WTC11 (cell line): ENCODE results near the gene ERC2. TPM values are rescaled to one million over a fixed set of nuclear protein-coding genes. Genes with fewer than 3 reads are reported as not detected.

ENCODE experiments used
- ATAC-seq: fragments of 200-7000 bp; cut with Tn5 transposase; 2 replicates; pipeline ENCODE4 v1.10.0; 2021; ENCODE audit warnings: mild to moderate bottlenecking, moderate library complexity
- CTCF ChIA-PET: fragments of 300-600 bp; sonication (Branson Sonifier 250); formaldehyde crosslinking; loops from one replicate; lab custom pipeline; 2021; ENCODE audit warnings: antibody characterized with exemption; lab: Charles Lee
- POLR2A ChIA-PET: fragments of 350-600 bp; sonication (Branson Sonifier 250); formaldehyde crosslinking; loops from one replicate; lab custom pipeline; 2021; ENCODE audit warnings: antibody characterized with exemption; lab: Charles Lee
- DNase-seq: peaks from one replicate; pipeline ENCODE4 v3.0.0; 2021; ENCODE audit warnings: low spot score
- H3K27ac Mint-ChIP-seq: 2 replicates; pipeline ENCODE4 v1.8.0; 2021; ENCODE audit warnings: mixed read lengths
- H3K27me3 Mint-ChIP-seq: 2 replicates; pipeline ENCODE4 v1.8.0; 2021; ENCODE audit warnings: low read depth, mild to moderate bottlenecking, moderate library complexity, mixed read lengths
- H3K36me3 Mint-ChIP-seq: 2 replicates; pipeline ENCODE4 v1.8.0; 2021; ENCODE audit warnings: mixed read lengths
- H3K4me1 Mint-ChIP-seq: 2 replicates; pipeline ENCODE4 v1.8.0; 2022; ENCODE audit warnings: mixed read lengths
- H3K4me3 Mint-ChIP-seq: 2 replicates; pipeline ENCODE4 v1.8.0; 2021; ENCODE audit warnings: mild to moderate bottlenecking, moderate library complexity, mixed read lengths
- H3K9me3 Mint-ChIP-seq: 2 replicates; pipeline ENCODE4 v1.8.0; 2021; ENCODE audit warnings: mixed read lengths
- ELF4 ChIP-seq: sonication (generic); formaldehyde crosslinking; IDR thresholded peaks from 2 replicates; pipeline ENCODE4 v1.8.1; 2022; ENCODE audit warnings: low read depth, mild to moderate bottlenecking, moderate library complexity, missing genetic modification reagents
- ETV6 ChIP-seq: sonication (generic); formaldehyde crosslinking; IDR thresholded peaks from 2 replicates; pipeline ENCODE4 v1.8.1; 2022; ENCODE audit warnings: mild to moderate bottlenecking, missing genetic modification reagents
- HMGA2 ChIP-seq: fragments of 250-450 bp; sonication (Bioruptor Pico); IDR thresholded peaks from 2 replicates; pipeline ENCODE4 v1.4.0; 2021; ENCODE audit warnings: mild to moderate bottlenecking, moderate library complexity
- KAT7 ChIP-seq: sonication (generic); formaldehyde crosslinking; IDR thresholded peaks from 2 replicates; pipeline ENCODE4 v1.8.1; 2023; ENCODE audit warnings: missing genetic modification reagents, mild to moderate bottlenecking, borderline replicate concordance
- MXD4 ChIP-seq: fragments of 250-450 bp; sonication (Bioruptor Pico); IDR thresholded peaks from 2 replicates; pipeline ENCODE4 v1.8.0; 2021; ENCODE audit warnings: mild to moderate bottlenecking, moderate library complexity, borderline replicate concordance
- OVOL2 ChIP-seq: fragments of 250-450 bp; sonication (Bioruptor Pico); IDR thresholded peaks from 2 replicates; pipeline ENCODE4 v1.9.0; 2021; ENCODE audit warnings: mild to moderate bottlenecking, borderline replicate concordance
- PRRX2 ChIP-seq: fragments of 250-450 bp; sonication (Bioruptor Pico); IDR thresholded peaks from 2 replicates; pipeline ENCODE4 v1.8.0; 2021; ENCODE audit warnings: mild to moderate bottlenecking
- RORB ChIP-seq: fragments of 250-450 bp; sonication (Bioruptor Pico); IDR thresholded peaks from 2 replicates; pipeline ENCODE4 v1.9.0; 2021; ENCODE audit warnings: mild to moderate bottlenecking
- SMAD3 ChIP-seq: sonication (generic); formaldehyde crosslinking; IDR thresholded peaks from 2 replicates; pipeline ENCODE4 v1.8.0; 2022; ENCODE audit warnings: missing genetic modification reagents, mild to moderate bottlenecking, borderline replicate concordance
- TEAD4 ChIP-seq: sonication (generic); formaldehyde crosslinking; IDR thresholded peaks from 2 replicates; pipeline ENCODE4 v1.8.0; 2022; ENCODE audit warnings: mild to moderate bottlenecking, missing genetic modification reagents
- ZBTB21 ChIP-seq: sonication (generic); formaldehyde crosslinking; IDR thresholded peaks from 2 replicates; pipeline ENCODE4 v1.8.1; 2023; ENCODE audit warnings: mild to moderate bottlenecking, missing genetic modification reagents, borderline replicate concordance
- ZNF121 ChIP-seq: sonication (generic); formaldehyde crosslinking; IDR thresholded peaks from 2 replicates; pipeline ENCODE4 v1.8.0; 2023; ENCODE audit warnings: missing genetic modification reagents
- ZNF219 ChIP-seq: sonication (generic); formaldehyde crosslinking; IDR thresholded peaks from 2 replicates; pipeline ENCODE4 v1.8.0; 2023; ENCODE audit warnings: missing genetic modification reagents, mild to moderate bottlenecking, borderline replicate concordance
- ZNF232 ChIP-seq: sonication (generic); formaldehyde crosslinking; IDR thresholded peaks from 2 replicates; pipeline ENCODE4 v1.8.0; 2022; ENCODE audit warnings: mild to moderate bottlenecking, missing genetic modification reagents
- total RNA-seq: library from RNA; stranded (reverse); gene quantifications from 3 replicates; pipeline ENCODE4 v1.2.3, GENCODE V29; 2021
- TF ChIP-seq, protein P1 (sequence below): sonication (generic); formaldehyde crosslinking; IDR thresholded peaks from 2 replicates; pipeline ENCODE4 v1.8.0; 2022; ENCODE audit warnings: mild to moderate bottlenecking, missing genetic modification reagents
- TF ChIP-seq, protein P2 (sequence below): sonication (generic); formaldehyde crosslinking; IDR thresholded peaks from 2 replicates; pipeline ENCODE4 v1.8.0; 2022; ENCODE audit warnings: mild to moderate bottlenecking, missing genetic modification reagents
- TF ChIP-seq, protein P3 (sequence below): sonication (generic); formaldehyde crosslinking; conservative IDR thresholded peaks from 2 replicates; pipeline ENCODE4 v1.8.1; 2023; ENCODE audit warnings: mild to moderate bottlenecking, low read depth, missing genetic modification reagents, moderate library complexity
- TF ChIP-seq, protein P4 (sequence below): sonication (generic); formaldehyde crosslinking; IDR thresholded peaks from 2 replicates; pipeline ENCODE4 v1.8.1; 2023; ENCODE audit warnings: mild to moderate bottlenecking, missing genetic modification reagents, moderate library complexity
- TF ChIP-seq, protein P5 (sequence below): fragments of 250-450 bp; sonication (Bioruptor Pico); conservative IDR thresholded peaks from 2 replicates; pipeline ENCODE4 v1.9.0; 2021; ENCODE audit warnings: mild to moderate bottlenecking
- TF ChIP-seq, protein P6 (sequence below): sonication (generic); formaldehyde crosslinking; IDR thresholded peaks from 2 replicates; pipeline ENCODE4 v1.8.0; 2022; ENCODE audit warnings: missing genetic modification reagents

Gene ERC2
- total RNA-seq, 1 experiment from 2014 or later, result 23.5 TPM

DNA sequence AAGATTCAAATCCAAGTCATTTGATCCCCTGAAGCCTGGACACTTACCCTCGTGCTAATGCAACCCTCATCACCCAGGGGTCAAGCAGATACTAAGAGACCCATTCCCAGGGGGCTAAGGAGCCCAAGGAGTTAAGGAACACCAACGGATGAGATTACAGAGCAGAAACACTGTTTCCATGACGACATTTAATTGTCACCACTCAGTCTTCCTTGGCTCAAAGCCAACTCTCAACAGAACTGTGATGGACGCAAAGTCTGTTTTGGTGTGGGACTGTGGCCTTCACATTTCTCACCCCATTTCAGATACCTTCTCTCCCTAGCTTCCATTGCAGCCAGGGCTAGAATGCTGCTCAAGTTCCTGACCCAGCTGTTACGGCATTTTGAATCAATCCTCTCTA, 597.7 kb downstream of the ERC2 start:
- Mint-ChIP-seq H3K27ac (no peak overlapping the region), H3K4me1 (no peaks in the 10 kb centered on the region), H3K4me3 (no peak overlapping the region), H3K9me3 (no peaks in the 10 kb centered on the region), H3K27me3 (no peaks in the 10 kb centered on the region), H3K36me3 (no peaks in the 10 kb centered on the region)
- POLR2A ChIA-PET, result no interaction called here
- TF ChIP-seq ZBTB21 (CRISPR knock-in tag) (no peak), KAT7 (CRISPR knock-in tag) (no peak), ZNF219 (CRISPR knock-in tag) (no peak), ELF4 (CRISPR knock-in tag) (no peak), RORB (CRISPR knock-in tag) (no peak), ZNF232 (CRISPR knock-in tag) (no peak), HMGA2 (CRISPR knock-in tag) (no peak), ZNF121 (CRISPR knock-in tag) (no peak), MXD4 (CRISPR knock-in tag) (no peak), PRRX2 (CRISPR knock-in tag) (no peak), TEAD4 (CRISPR knock-in tag) (no peak), ETV6 (CRISPR knock-in tag) (no peak), OVOL2 (CRISPR knock-in tag) (no peak), SMAD3 (CRISPR knock-in tag) (no peak)
- TF ChIP-seq, protein P1, sequence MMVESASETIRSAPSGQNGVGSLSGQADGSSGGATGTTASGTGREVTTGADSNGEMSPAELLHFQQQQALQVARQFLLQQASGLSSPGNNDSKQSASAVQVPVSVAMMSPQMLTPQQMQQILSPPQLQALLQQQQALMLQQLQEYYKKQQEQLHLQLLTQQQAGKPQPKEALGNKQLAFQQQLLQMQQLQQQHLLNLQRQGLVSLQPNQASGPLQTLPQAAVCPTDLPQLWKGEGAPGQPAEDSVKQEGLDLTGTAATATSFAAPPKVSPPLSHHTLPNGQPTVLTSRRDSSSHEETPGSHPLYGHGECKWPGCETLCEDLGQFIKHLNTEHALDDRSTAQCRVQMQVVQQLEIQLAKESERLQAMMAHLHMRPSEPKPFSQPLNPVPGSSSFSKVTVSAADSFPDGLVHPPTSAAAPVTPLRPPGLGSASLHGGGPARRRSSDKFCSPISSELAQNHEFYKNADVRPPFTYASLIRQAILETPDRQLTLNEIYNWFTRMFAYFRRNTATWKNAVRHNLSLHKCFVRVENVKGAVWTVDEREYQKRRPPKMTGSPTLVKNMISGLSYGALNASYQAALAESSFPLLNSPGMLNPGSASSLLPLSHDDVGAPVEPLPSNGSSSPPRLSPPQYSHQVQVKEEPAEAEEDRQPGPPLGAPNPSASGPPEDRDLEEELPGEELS (CRISPR knock-in tag), result no peak
- TF ChIP-seq, protein P2, sequence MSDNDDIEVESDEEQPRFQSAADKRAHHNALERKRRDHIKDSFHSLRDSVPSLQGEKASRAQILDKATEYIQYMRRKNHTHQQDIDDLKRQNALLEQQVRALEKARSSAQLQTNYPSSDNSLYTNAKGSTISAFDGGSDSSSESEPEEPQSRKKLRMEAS (CRISPR knock-in tag), result no peak
- TF ChIP-seq, protein P3, sequence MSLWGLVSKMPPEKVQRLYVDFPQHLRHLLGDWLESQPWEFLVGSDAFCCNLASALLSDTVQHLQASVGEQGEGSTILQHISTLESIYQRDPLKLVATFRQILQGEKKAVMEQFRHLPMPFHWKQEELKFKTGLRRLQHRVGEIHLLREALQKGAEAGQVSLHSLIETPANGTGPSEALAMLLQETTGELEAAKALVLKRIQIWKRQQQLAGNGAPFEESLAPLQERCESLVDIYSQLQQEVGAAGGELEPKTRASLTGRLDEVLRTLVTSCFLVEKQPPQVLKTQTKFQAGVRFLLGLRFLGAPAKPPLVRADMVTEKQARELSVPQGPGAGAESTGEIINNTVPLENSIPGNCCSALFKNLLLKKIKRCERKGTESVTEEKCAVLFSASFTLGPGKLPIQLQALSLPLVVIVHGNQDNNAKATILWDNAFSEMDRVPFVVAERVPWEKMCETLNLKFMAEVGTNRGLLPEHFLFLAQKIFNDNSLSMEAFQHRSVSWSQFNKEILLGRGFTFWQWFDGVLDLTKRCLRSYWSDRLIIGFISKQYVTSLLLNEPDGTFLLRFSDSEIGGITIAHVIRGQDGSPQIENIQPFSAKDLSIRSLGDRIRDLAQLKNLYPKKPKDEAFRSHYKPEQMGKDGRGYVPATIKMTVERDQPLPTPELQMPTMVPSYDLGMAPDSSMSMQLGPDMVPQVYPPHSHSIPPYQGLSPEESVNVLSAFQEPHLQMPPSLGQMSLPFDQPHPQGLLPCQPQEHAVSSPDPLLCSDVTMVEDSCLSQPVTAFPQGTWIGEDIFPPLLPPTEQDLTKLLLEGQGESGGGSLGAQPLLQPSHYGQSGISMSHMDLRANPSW (CRISPR knock-in tag), result no peak
- TF ChIP-seq, protein P4, sequence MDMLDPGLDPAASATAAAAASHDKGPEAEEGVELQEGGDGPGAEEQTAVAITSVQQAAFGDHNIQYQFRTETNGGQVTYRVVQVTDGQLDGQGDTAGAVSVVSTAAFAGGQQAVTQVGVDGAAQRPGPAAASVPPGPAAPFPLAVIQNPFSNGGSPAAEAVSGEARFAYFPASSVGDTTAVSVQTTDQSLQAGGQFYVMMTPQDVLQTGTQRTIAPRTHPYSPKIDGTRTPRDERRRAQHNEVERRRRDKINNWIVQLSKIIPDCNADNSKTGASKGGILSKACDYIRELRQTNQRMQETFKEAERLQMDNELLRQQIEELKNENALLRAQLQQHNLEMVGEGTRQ, result no peak
- TF ChIP-seq, protein P5, sequence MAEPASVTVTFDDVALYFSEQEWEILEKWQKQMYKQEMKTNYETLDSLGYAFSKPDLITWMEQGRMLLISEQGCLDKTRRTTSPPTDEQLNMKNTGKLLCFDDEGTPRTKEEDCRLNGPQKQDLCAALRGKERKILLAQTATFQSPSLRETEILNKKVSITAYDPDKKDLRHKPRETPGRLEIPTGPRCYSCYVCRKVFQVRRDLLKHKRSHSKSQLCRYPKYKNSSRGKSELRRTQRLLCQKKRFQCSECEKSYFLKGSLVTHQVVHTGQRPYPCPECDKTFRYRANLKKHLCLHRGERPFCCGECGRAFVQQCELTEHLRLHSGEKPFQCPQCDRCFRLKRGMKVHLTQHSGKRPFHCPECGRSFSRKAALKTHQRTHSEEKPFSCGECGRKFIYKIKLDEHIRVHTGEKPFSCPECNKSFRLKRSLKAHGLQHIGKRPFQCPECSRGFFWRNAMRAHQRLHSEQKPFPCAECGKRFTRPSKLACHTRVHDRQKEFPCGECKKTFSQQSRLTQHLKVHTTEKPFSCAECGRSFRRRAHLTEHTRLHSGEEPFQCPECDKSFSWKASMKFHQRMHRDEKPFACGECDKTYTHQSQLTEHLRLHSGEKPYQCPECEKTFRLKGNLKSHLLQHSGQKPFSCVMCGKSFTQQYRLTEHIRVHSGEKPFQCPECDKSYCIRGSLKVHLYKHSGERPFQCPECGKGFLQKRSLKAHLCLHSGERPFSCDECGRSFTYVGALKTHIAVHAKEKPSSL (CRISPR knock-in tag), result no peak
- TF ChIP-seq, protein P6, sequence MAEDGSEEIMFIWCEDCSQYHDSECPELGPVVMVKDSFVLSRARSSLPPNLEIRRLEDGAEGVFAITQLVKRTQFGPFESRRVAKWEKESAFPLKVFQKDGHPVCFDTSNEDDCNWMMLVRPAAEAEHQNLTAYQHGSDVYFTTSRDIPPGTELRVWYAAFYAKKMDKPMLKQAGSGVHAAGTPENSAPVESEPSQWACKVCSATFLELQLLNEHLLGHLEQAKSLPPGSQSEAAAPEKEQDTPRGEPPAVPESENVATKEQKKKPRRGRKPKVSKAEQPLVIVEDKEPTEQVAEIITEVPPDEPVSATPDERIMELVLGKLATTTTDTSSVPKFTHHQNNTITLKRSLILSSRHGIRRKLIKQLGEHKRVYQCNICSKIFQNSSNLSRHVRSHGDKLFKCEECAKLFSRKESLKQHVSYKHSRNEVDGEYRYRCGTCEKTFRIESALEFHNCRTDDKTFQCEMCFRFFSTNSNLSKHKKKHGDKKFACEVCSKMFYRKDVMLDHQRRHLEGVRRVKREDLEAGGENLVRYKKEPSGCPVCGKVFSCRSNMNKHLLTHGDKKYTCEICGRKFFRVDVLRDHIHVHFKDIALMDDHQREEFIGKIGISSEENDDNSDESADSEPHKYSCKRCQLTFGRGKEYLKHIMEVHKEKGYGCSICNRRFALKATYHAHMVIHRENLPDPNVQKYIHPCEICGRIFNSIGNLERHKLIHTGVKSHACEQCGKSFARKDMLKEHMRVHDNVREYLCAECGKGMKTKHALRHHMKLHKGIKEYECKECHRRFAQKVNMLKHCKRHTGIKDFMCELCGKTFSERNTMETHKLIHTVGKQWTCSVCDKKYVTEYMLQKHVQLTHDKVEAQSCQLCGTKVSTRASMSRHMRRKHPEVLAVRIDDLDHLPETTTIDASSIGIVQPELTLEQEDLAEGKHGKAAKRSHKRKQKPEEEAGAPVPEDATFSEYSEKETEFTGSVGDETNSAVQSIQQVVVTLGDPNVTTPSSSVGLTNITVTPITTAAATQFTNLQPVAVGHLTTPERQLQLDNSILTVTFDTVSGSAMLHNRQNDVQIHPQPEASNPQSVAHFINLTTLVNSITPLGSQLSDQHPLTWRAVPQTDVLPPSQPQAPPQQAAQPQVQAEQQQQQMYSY (CRISPR knock-in tag), result no peak
- ATAC-seq (no peak), DNase-seq (no peak)
- CTCF ChIA-PET, result no interaction called here
